SKM-1 (cell line): ENCODE measurements around the gene CACNA1B.

Experiments
- DNase-seq: peaks from one replicate; lab custom pipeline; 2025; ENCODE audit not compliant: unreplicated experiment; lab: John Stamatoyannopoulos, UW

CACNA1B gene

DNA sequence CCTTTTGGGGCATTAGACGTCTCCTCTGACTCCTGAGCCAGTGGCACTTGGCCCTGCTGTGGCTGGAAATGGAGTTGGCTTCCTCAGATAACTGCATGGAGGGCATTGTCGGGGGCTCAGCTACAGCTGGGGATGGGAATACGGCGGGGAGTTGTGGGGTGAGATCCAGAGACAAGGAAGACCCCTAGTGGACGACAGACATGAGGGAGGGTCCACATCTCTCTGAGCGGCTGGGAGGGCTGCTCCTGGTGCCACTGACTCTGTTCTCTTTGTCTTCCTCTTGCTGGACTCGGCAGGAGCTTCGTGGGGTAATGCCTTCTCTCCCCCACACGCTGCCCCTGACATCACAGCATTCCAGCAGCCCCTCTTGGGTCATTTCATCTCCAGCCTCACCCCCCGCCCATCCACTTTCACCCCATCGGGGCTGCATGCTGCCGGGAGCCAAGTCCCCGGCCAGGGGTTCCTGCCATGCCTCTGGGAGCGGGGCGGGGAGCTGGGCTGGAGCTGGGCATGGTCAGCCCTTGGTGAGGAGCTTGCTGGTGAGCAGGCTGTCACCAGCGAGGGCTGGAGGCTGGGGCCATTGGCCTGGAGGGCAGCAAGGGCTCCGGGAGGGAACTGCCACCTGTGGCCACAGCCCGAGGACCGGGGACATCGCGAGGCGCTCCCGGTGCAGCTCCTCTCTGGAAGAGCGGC is 172.3 kb downstream of the CACNA1B start:
- DNase-seq = no peak

DNA sequence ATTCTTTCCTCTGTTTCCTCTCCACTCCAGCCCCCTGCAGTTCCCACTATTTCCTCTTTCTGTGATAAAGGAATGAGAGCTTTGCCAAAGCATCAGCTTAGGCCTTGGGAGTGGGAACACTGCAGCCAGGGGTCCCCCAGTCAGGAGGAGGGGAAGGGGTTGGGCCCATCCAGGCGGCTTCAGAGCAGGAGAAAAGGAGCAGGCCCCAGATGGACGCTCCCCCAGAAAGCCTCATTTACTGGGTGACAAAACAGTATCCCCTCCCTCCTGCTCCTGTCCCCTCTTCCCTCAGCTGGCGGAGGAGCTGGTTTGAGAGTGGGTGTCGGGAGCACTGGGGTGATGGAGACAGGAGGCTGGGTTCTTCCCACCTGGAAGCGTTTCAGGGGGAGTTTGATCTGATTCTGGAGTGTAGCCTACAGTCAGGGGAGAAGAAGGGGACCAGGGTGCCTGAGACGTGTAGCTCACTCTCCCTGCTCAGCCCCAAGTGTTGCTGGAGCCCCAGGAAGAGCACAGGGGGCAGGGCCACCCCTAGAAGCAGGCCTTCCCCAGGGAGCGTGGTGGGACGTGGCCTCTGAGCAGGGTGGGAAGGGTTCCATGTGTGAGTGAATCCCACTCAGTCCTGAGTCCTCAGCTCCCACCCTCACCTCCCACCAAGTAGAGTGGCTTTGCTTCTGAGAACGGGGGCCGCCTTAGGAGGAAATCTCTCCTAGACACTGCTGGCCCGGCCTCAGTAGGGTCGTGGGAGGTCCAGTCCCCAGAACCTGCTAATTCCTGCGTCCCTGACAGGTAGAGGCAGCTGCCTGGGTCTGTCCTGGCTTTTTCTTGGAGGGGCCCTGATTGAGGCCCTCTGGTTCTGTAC is 173.1 kb downstream of the CACNA1B start:
- DNase-seq = no peak

DNA sequence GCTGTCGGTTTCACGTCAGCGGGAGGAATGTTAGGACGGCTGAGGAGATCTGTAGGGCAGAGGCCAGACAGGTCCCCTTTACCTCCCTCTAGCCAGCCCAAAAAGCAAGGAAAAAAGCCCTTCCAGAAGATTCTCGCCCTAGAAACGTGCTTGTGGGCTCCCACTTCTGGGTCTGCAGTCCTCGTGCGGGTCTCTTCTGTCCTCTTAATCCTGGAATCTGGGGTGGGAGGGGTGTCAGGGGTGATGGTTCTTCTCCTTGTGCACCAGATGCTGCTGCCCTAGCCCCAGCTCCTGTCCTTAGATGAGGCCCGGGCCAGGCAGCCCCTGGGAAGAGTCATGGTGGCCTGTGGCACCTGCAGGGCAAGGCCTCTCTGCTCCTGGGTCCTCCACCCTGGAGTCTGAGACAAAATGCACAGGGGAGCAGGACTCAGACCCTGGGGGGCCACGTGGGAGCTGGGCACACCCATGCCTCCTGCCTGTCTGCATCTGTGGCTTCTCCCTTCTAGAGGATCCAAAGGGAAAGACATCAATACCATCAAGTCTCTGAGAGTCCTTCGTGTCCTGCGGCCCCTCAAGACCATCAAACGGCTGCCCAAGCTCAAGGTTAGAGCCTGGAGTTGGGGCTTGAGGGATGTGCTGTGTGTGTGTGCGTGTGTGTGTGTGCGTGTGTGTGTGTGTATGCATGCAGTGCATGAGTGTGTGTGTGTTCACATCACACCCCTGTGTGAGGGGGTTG is 174.2 kb downstream of the CACNA1B start:
- DNase-seq = no peak

DNA sequence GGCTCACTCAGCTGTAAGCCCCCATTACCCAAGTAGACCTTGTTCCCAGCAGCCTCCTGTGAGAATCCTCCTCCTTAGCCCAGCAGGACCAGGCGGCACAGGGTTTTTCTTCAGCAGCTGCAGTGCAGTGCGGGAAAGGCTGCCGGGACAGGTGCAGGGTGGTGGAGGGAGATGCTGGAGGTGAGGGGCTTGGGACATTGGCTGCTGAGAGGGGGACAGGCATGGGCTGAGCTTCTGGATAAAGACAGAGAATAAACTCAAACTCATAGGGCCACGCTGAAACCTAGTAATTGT is 174.7 kb downstream of the CACNA1B start:
- DNase-seq = no peak

DNA sequence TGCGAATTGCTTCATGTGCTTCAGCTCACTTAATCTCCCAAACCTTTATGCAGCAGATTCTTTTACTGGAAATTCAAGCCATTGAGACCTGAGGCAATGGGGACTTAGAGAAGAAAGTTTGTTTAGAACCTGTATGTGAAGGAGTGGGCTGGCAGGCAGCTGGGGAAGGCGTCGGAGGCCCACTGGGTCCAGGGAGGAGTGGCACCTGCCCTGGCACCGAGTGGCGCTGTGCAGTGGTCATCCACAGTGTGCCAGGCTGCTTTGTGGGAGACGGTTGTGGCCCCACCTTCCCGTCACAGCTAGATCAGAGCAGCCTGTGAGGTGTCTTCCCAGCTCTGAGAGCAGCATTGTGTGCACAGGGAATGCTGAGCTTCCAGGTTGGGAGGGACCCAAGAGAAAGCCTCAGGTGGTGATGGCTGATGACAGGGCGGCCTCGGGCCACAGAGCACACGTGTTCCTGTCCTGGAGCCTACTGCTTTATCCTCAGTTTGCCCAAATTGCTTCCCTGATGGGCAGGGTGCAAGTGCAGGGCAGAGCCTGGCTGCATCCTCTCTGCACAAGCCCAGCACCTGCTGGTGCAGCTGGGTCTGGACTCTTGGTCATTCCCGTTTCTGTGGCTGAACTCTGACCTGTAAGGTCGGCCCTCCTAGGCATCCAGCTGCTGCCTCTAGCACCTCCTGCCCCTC is 175.2 kb downstream of the CACNA1B start:
- no peak for DNase-seq

DNA sequence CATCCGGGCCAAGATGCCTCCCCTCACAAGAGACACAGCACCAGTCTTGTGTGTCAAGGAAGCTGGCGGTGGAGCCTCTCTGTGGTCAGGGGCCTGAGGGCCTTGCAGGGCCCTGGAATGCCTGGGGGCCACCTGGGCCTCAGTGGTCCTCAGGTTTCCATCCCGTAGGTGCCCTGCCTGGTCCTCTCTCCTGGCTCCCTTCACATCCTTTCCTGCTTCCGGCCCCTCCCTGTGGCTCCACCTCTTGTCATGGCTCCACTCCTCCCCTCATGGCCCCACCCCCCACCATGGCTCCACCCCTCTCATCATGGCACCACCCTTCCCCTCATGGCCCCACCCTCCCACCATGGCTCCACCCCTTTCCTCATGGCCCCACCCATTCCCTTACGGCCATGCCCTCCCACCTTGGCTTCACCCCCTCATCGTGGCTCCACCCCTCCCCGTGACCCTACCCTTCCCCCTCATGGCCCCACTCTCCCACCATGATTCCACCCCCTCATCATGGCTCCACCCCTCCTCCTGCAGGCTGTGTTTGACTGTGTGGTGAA is 175.8 kb downstream of the CACNA1B start:
- DNase-seq = no peak

DNA sequence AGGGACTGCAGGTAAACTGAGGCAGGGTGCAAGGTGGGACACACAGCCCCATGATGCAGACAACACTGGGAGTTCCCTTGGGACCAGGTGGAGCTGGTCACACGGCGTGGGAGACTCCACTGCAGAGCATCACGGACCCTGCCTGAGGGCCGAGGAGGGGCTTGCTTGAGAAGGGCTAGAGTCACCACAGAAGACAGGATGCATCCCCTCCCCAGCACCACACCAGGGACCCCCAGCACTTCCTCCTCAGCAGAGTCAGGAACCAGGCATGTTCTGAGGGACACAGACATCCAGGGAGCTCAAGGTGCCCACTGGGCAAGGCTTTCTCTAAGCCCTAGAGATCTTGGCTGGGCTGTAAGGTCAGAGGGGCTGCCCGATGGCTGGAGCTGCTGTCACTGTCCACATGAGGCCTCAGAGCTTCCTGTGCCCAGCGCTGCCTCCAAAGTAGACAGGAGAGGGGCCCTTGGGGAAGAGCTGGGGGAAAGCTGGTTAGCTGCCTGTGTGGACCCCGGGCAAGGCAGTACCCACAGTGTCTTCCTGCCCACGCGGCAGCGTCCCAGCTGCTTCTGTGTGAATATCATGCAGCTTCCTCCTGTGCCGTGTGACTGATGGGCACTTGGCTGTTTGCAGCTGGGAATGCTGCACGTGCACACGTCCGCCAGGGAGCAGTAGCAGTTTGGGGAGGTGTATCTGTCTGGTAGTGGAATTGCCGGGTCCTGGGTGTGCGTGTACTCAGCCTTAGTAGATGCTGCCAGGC is 176.6 kb downstream of the CACNA1B start:
- no peak for DNase-seq

DNA sequence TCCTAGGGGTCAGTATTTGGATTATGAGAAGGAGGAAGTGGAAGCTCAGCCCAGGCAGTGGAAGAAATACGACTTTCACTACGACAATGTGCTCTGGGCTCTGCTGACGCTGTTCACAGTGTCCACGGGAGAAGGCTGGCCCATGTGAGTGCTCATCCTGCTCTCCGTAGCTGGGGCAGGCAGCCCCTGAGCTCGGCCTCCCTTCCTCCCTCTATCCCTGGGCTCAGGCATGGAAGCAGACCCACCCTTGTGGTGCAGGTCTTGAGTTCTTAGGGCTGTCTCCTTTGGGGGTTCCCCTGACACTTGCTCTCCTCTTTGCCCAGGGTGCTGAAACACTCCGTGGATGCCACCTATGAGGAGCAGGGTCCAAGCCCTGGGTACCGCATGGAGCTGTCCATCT is 180.1 kb downstream of the CACNA1B start:
- DNase-seq = no peak

DNA sequence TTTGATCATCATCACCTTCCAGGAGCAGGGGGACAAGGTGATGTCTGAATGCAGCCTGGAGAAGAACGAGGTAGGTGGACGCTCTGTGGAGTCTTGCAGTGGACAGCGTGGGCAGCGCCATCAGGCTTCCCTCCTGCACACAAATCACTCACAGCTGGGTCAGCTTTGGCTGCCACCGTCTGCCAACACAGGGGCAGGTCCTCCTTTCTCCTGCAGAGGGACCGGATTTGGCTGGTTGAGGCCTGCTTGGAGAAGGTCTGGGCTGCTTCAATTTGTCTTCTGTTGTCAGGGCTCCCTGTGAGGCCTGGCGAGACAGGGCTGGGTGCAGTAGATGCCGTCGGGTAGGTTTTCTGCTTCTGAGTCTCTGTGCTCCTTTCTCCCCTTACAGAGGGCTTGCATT is 180.6 kb downstream of the CACNA1B start:
- no peak for DNase-seq

DNA sequence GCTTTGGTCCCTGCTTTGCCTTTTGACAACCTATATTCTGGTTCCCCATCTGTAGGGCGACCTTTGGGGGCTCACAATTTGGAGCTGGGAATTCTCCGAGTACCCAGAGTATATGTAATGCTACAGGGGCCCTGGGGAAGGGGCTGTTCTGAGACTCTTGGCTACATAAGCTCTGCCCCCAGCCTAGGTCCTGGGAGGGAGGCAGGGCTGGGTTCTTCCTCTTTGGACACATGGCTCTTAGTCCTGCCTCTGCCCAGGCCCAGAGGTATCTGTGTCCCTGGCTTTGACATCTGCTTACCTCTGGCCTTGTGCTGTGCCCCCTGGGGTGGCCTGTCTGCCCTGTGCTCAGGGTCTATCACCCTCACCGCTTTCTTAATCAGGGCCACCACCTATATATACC is 181.6 kb downstream of the CACNA1B start:
- DNase-seq = no peak

DNA sequence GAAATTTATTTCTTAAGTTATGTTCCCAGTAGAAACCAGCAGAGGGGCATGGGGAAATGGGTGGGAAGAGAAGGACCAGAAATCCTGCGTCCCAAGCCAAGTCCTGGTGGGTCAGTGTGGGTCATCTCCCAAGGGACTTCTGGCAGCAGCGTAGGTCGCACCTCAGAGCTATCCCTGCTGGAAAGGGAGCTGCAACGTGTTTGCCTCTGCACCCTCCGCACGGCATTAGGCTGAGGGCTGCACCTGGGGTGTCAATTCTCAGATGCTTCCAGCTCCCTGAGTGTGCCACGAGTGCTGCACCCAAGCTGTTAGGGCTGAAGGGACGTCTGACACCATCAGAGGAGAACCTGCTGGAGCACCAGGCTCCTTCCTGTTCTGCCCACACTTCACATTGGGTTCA is 182.8 kb downstream of the CACNA1B start:
- no peak for DNase-seq

DNA sequence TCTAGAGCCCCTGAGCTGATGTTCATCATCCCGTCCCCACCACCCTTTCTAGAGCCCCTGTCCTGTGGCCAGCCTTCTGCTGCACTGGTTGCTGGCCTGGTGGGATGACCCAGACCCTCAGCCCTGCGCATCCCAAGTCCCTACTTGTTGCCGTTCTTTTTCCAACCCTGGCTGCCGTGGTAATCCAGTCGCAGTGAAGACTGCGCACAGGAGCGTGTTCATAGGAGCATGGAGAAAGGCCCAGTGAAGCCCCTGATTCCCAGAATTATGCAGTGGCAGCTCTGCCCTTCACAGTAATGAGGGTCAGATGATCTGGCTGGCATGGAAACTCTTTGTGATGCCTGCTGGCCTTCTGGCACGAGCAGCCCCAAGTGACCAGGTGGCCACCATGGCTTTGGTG is 183.3 kb downstream of the CACNA1B start:
- DNase-seq = no peak

DNA sequence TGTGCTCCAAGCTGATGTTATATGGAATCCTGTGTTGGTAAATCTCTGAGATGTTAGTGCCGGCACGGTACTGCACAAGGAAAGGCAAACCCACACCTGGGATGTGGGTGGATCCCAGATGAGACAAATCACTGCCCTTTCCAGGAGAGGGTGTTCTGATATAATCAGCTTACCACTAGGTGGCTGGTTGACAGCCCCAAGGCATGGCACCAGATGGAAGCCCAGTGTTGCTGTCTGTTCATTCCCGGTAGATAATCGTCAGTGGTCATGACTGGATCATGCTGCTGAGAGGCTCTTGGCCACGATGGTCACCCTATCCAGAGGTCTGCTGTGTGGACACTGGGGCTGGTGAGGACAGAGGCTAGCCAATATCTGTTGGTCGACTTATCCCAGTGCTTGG is 184.0 kb downstream of the CACNA1B start:
- no peak for DNase-seq

DNA sequence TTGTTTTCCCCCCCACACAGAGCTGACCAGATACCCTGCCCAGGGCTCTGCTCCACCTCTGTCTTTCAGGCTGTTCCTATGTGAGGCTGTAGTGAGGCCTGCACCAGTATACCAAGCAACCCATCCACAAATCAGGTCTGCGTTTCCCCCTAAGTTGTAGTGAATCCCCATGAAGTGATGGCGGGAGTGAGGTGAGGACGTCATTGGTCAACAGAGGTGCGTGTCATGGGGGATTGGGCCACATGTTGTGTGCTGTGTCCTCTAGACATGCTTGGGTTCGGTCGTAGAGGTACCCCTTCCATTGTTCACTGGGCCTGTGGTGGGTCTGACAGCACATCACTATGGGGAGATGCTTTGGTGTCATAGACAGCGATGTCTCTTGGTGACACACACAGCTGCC is 184.6 kb downstream of the CACNA1B start:
- DNase-seq = no peak

DNA sequence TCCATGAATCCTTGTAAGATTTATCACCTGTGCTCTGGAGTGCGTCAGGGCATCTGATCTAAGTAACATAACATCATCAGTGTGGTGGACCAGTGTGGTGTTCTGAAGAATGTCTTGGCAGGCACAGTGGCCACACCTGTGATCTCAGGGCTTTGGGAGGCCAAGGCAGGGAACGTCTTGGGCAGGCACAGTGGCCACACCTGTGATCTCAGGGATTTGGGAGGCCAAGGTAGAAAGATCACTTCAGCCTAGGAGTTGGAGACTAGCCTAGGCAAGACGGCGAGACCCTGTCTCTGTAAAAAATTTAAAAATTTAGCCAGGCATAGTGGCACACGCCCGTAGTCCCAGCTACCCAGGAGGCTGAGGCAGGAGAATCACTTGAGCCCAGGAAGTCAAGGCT is 185.5 kb downstream of the CACNA1B start:
- no peak for DNase-seq

DNA sequence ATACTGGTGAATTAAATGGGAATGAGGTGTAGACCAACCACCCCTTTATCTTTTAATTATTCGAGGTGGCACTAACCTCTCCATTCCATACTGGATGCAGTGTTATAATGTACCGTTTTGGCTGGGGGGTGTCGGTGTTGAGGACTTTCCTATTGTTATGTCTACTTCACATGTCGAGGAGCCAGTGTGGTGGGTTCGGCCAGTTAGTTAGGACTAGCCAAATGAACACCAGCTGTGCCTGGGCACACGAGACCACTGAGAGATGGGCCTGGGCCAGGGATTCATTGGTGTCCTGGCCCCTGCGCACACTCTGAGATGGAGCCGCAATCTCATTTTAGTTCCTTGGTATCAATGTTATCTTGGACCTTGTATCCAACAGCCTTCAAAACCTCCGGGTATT is 186.2 kb downstream of the CACNA1B start:
- DNase-seq = no peak

DNA sequence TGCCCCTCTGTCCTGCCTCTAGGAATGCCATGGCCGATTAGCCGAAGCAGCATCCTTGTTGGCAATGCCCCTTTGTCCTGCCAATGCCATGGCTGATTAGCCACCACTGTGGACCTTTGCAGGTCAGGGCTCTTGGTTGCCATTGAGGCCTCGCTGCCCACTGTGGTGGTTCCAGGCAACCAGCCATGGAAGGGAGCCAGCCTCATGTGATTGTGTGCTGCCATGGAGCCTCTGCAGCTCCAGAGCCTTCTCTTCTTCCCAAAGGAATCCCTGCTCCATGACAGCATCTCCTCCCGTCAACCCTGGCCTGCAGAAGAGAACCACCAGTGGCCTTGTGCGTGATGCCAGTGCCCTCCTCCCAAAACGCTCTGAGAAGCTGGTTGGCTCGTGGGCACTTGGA is 187.0 kb downstream of the CACNA1B start:
- DNase-seq = no peak

DNA sequence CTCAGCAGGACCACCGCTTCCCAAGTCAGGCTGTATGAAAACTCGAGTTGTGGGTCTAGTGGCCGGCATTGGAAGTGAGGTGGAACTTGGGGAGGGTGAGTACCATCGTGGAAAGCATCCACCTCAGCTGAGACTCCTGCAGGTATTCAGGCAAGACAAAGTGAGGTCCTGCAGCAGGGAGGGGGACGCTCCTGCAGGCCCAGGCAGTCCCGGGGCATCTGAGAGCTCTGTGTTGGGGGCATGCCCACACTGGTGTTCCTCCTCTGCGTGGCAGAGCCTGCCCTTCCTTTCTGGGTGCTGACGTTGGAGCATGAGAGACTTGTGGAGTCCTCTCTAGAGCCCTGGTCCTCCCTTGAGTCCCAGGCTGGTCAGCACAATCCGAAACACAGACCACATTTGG is 187.7 kb downstream of the CACNA1B start:
- no peak for DNase-seq

DNA sequence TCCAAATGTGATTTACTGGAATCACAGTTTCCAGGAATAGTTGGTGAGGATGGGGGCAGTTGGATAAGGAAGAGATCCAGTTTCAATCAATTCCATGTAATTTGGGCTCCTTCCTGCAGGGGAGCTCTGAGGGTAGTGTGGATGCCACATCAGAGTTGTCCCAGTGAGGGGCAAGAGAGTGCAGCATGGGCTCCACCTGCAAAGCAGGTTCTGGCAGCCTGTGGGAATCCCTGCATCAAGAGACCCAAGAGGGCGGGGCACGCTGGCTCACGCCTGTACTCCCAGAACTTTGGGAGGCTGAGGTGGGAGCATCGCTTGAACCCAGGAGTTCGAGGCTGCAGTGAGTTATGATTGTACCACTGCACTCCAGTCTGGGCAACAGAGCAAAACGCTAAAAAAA is 188.5 kb downstream of the CACNA1B start:
- DNase-seq = no peak

DNA sequence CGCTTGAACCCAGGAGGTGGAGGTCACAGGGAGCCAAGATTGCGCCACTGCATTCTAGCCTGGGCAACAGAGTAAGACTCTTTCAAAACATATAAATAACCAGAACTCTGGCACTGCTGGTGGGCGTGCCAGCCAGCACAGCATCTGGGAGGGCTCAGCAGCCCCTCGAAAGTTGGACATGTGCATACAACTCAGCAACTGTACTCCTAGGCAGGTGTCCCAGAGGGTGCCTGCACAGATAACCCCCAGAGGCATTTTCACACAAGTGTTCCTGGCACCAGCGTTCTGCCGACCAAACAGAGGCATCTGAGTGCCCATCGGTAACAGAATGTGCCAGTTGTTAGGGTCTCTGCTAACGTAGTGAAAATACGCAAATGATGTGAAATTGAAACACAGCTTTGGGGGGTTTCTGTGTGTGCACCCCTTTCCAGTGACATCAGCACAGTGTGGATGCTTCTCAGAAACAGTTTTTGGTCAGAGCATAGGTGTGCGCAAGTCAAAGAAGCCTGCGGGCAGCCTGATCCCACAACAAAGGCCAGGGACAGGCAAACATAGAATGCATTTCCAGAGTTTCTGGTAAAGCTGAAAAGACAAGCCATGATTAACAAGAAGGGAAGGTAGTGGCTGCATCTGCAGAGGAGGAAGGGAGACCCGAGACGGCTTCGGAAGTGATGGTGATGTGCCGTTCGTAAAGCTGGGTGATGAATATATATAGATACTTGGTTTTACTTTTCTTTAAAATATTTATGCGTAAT is 190.2 kb downstream of the CACNA1B start:
- DNase-seq = no peak
